Caki2 (cell line): ENCODE measurements around the gene NUP214. TPM values are rescaled to one million over a fixed set of nuclear protein-coding genes. Genes with fewer than 3 reads are reported as not detected.
"Not testable (repeated sequence)": the region's sequence is repeated elsewhere in the genome, so short reads cannot be mapped to it uniquely, and the experiment has no call there.

Source experiments
- DNase-seq: peaks from one replicate; pipeline ENCODE4 v3.0.0-alpha.2; 2015; ENCODE audit warnings: low read depth
- in situ Hi-C: cut with HindIII; loops from 2 replicates; pipeline ENCODE4 v1.10.0; 2016; ENCODE audit warnings: low sequenced_read_pairs, low pct_unique_long_range_greater_than_20kb, mixed read lengths
- total RNA-seq: library from RNA; depleted of rRNA; stranded (reverse); fragments of >200 nt; shearing (Covaris generic); gene quantifications from 2 replicates; pipeline ENCODE4 v1.2.3, GENCODE V29; 2014; ENCODE audit warnings: low replicate concordance

Gene NUP214
- total RNA-seq, 1 experiment from 2014 or later: 5.2 TPM

GRCh38 chr9:131094622-131095021, 30.8 kb upstream of the NUP214 start:
- no peak for DNase-seq
- in situ Hi-C loops: no loop called here

- in situ Hi-C loops: no loop called here
- no peak for DNase-seq
Measured at GRCh38 chr9:131095666-131096268, 29.6 kb upstream of the NUP214 start.

- DNase-seq: peak; percentile 52
- in situ Hi-C loops: no loop called here
Measured at GRCh38 chr9:131096269-131097125, 28.9 kb upstream of the NUP214 start, which contains the start of gene AIF1L. Gene AIF1L, plus strand, starts transcription at chr9:131096531. Its CDS starts 99 bp downstream, at chr9:131096630.

- in situ Hi-C loops: no loop called here
- DNase-seq: no peak
Measured at GRCh38 chr9:131097126-131097947, 28.0 kb upstream of the NUP214 start.

GRCh38 chr9:131097948-131098278, 27.5 kb upstream of the NUP214 start:
- in situ Hi-C loops: no loop called here
- DNase-seq: no peak

- no peak for DNase-seq
- in situ Hi-C loops: no loop called here
Measured at GRCh38 chr9:131098391-131099101, 26.8 kb upstream of the NUP214 start.

- DNase-seq: no peak
- in situ Hi-C loops: no loop called here
Measured at GRCh38 chr9:131099102-131099606, 26.2 kb upstream of the NUP214 start.

GRCh38 chr9:131099845-131100244, 25.5 kb upstream of the NUP214 start:
- DNase-seq, in situ Hi-C loops: not testable (repeated sequence)

GRCh38 chr9:131100445-131100844, 24.9 kb upstream of the NUP214 start:
- in situ Hi-C loops: no loop called here
- DNase-seq: peak; percentile 21

- no peak for DNase-seq
- in situ Hi-C loops: no loop called here
Measured at GRCh38 chr9:131101207-131101964, 24.0 kb upstream of the NUP214 start.

- in situ Hi-C loops: no loop called here
- DNase-seq: no peak
Measured at GRCh38 chr9:131103024-131103423, 22.4 kb upstream of the NUP214 start.

GRCh38 chr9:131103535-131103934, 21.9 kb upstream of the NUP214 start:
- no peak for DNase-seq
- in situ Hi-C loops: no loop called here

- no peak for DNase-seq
- in situ Hi-C loops: no loop called here
Measured at GRCh38 chr9:131104016-131104740, 21.2 kb upstream of the NUP214 start.

- in situ Hi-C loops: no loop called here
- DNase-seq: no peak
Measured at GRCh38 chr9:131105952-131106351, 19.4 kb upstream of the NUP214 start.

GRCh38 chr9:131107760-131108159, 17.6 kb upstream of the NUP214 start:
- in situ Hi-C loops: no loop called here
- no peak for DNase-seq

- DNase-seq: peak; percentile 39
- in situ Hi-C loops: no loop called here
Measured at GRCh38 chr9:131111186-131111853, 14.1 kb upstream of the NUP214 start.
